ENCODE measurements around the gene POLD1. TPM values are rescaled to one million over a fixed set of nuclear protein-coding genes. Genes with fewer than 3 reads are reported as not detected.

Gene POLD1
- total and polyA plus RNA-seq, 2 of the 13 experiments (the other 11 are each of a cell fraction or from before 2014, with no cell fraction given): 17.4 to 54.0 TPM

DNA sequence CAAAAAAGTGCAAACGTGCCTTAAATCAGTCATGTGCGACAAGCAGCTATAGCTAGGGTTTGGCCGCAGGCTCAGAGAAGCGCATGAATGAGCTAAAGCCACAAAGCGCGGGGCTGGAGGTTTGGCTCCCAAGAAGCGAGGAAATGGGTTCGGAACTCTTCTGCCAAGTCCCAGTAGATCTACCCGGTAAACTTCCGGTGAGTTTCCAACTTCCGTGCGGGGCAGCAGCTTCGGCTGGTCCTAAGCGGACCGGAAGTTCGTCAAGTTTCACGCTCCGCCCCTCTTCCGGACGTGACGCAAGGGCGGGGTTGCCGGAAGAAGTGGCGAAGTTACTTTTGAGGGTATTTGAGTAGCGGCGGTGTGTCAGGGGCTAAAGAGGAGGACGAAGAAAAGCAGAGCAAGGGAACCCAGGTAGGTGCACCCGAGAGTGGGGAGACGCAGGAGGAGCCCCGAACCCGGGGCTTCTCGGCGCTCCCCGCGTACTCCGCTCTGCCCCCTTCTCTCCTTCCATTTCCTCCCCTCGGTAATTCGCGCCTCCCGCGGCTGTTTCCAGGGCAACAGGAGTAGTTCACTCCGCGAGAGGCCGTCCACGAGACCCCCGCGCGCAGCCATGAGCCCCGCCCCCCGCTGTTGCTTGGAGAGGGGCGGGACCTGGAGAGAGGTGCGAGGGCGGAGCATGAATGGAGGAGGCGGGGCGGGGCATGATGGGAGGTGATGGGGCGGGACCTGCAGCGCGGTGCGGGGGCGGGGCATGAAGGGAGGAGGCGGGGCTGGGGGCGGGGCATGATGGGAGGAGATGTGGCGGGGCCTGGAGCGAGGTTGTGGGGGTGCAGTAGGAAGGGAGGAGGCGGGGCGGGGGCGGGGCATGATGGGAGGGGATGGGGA, 7.7 kb upstream of the POLD1 start, which contains the start of gene NR1H2 (continued):
- TF ChIP-seq, protein P1, sequence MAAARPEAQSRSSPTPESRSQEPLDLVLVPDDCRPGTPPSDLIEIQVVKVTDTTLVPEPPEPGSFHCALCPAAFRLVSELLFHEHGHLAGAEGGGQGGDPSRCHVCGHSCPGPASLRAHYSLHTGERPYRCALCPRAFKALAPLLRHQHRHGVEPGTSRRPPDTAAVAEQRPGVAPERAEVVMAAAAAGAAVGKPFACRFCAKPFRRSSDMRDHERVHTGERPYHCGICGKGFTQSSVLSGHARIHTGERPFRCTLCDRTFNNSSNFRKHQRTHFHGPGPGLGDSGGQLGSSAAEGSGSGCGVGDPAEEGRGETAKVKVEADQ (CRISPR knock-in tag; IDR thresholded peaks at IDR 0.05; ENCODE audit: borderline replicate concordance): no peak; the same call in 1 of the 2 replicates
- no peak for TF ChIP-seq ETV6 (CRISPR knock-in tag; conservative IDR thresholded peaks at IDR 0.05)
- 0 out of 2 replicates have a peak, but pooled peaks have one; percentile 17 for TF ChIP-seq HNF4A (CRISPR knock-in tag; IDR thresholded peaks at IDR 0.05)
- TF ChIP-seq, protein P2, sequence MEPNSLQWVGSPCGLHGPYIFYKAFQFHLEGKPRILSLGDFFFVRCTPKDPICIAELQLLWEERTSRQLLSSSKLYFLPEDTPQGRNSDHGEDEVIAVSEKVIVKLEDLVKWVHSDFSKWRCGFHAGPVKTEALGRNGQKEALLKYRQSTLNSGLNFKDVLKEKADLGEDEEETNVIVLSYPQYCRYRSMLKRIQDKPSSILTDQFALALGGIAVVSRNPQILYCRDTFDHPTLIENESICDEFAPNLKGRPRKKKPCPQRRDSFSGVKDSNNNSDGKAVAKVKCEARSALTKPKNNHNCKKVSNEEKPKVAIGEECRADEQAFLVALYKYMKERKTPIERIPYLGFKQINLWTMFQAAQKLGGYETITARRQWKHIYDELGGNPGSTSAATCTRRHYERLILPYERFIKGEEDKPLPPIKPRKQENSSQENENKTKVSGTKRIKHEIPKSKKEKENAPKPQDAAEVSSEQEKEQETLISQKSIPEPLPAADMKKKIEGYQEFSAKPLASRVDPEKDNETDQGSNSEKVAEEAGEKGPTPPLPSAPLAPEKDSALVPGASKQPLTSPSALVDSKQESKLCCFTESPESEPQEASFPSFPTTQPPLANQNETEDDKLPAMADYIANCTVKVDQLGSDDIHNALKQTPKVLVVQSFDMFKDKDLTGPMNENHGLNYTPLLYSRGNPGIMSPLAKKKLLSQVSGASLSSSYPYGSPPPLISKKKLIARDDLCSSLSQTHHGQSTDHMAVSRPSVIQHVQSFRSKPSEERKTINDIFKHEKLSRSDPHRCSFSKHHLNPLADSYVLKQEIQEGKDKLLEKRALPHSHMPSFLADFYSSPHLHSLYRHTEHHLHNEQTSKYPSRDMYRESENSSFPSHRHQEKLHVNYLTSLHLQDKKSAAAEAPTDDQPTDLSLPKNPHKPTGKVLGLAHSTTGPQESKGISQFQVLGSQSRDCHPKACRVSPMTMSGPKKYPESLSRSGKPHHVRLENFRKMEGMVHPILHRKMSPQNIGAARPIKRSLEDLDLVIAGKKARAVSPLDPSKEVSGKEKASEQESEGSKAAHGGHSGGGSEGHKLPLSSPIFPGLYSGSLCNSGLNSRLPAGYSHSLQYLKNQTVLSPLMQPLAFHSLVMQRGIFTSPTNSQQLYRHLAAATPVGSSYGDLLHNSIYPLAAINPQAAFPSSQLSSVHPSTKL (CRISPR knock-in tag; IDR thresholded peaks at IDR 0.05): peak; percentile 48
- TF ChIP-seq ZNF570 (CRISPR knock-in tag; IDR thresholded peaks at IDR 0.05; ENCODE audit: borderline replicate concordance): no peak
- TF ChIP-seq KAT2B (IDR thresholded peaks at IDR 0.05; ENCODE audit: borderline replicate concordance, low read depth, low read length): no peak
- TF ChIP-seq SOX13 (IDR thresholded peaks at IDR 0.05): no peak
- peak in 1 of 2 experiments; percentile 35; a peak in 1 of 4 replicates for TF ChIP-seq SOX13 (CRISPR knock-in tag; conservative IDR thresholded peaks at IDR 0.05 in 1 of 2, IDR thresholded peaks at IDR 0.05 in 1 of 2)
- TF ChIP-seq ZNF138 (CRISPR knock-in tag; IDR thresholded peaks at IDR 0.05; ENCODE audit: low read depth): no peak
- TF ChIP-seq HMG20B (CRISPR knock-in tag; conservative IDR thresholded peaks at IDR 0.05): no peak; the same call in 1 of the 2 replicates
- TF ChIP-seq HOXA3 (CRISPR knock-in tag; IDR thresholded peaks at IDR 0.05): peak; percentile 97
- TF ChIP-seq HOXA5 (CRISPR knock-in tag; IDR thresholded peaks at IDR 0.05): peak; percentile 65; the same call in 1 of the 2 replicates
- no peak; the same call in 1 of the 2 replicates for TF ChIP-seq AHR (CRISPR knock-in tag; IDR thresholded peaks at IDR 0.05)
- TF ChIP-seq HNRNPLL (IDR thresholded peaks at IDR 0.05; ENCODE audit: low read depth, low read length, poor library complexity, severe bottlenecking): peak; percentile 79
- TF ChIP-seq DR1 (CRISPR knock-in tag; IDR thresholded peaks at IDR 0.05): no peak
- no peak for TF ChIP-seq TBX3 (IDR thresholded peaks at IDR 0.05; ENCODE audit: borderline replicate concordance)
- TF ChIP-seq SSRP1 (CRISPR knock-in tag; IDR thresholded peaks at IDR 0.05): 0 out of 2 replicates have a peak, but pooled peaks have one; percentile 18
- TF ChIP-seq ZNF556 (CRISPR knock-in tag; IDR thresholded peaks at IDR 0.05; ENCODE audit: borderline replicate concordance): peak; percentile 96; the same call in 1 of the 2 replicates
- TF ChIP-seq, protein P3, sequence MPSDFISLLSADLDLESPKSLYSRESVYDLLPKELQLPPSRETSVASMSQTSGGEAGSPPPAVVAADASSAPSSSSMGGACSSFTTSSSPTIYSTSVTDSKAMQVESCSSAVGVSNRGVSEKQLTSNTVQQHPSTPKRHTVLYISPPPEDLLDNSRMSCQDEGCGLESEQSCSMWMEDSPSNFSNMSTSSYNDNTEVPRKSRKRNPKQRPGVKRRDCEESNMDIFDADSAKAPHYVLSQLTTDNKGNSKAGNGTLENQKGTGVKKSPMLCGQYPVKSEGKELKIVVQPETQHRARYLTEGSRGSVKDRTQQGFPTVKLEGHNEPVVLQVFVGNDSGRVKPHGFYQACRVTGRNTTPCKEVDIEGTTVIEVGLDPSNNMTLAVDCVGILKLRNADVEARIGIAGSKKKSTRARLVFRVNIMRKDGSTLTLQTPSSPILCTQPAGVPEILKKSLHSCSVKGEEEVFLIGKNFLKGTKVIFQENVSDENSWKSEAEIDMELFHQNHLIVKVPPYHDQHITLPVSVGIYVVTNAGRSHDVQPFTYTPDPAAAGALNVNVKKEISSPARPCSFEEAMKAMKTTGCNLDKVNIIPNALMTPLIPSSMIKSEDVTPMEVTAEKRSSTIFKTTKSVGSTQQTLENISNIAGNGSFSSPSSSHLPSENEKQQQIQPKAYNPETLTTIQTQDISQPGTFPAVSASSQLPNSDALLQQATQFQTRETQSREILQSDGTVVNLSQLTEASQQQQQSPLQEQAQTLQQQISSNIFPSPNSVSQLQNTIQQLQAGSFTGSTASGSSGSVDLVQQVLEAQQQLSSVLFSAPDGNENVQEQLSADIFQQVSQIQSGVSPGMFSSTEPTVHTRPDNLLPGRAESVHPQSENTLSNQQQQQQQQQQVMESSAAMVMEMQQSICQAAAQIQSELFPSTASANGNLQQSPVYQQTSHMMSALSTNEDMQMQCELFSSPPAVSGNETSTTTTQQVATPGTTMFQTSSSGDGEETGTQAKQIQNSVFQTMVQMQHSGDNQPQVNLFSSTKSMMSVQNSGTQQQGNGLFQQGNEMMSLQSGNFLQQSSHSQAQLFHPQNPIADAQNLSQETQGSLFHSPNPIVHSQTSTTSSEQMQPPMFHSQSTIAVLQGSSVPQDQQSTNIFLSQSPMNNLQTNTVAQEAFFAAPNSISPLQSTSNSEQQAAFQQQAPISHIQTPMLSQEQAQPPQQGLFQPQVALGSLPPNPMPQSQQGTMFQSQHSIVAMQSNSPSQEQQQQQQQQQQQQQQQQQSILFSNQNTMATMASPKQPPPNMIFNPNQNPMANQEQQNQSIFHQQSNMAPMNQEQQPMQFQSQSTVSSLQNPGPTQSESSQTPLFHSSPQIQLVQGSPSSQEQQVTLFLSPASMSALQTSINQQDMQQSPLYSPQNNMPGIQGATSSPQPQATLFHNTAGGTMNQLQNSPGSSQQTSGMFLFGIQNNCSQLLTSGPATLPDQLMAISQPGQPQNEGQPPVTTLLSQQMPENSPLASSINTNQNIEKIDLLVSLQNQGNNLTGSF (CRISPR knock-in tag; IDR thresholded peaks at IDR 0.05): no peak

Data from HepG2 (cell line).